Medulla oblongata (tissue), 1 donor: ENCODE data around the gene SPDEF.

ENCODE experiments used
- DNase-seq: peaks from one replicate; pipeline ENCODE4 v3.0.0-alpha.2; 2015; ENCODE audit errors: extremely low spot score

Gene SPDEF

GRCh38 chr6:34544776-34545471 is 11.2 kb downstream of the SPDEF start:
- DNase-seq, result no peak

GRCh38 chr6:34544052-34544604 is 12.0 kb downstream of the SPDEF start:
- no peak for DNase-seq

- no peak for DNase-seq
Measured at GRCh38 chr6:34543421-34543820, 12.7 kb downstream of the SPDEF start.

- no peak for DNase-seq
Measured at GRCh38 chr6:34540841-34541240, 15.3 kb downstream of the SPDEF start.

- DNase-seq, result no peak
Measured at GRCh38 chr6:34540222-34540621, 15.9 kb downstream of the SPDEF start.

- DNase-seq, result no peak
Measured at GRCh38 chr6:34539181-34539580, 16.9 kb downstream of the SPDEF start.

- no peak for DNase-seq
Measured at GRCh38 chr6:34538581-34538980, 17.5 kb downstream of the SPDEF start.

GRCh38 chr6:34537922-34538550 is 18.1 kb downstream of the SPDEF start:
- DNase-seq, result no peak

- DNase-seq, result no peak
Measured at GRCh38 chr6:34536959-34537848, 18.9 kb downstream of the SPDEF start.

GRCh38 chr6:34536251-34536958 is 19.7 kb downstream of the SPDEF start:
- no peak for DNase-seq

GRCh38 chr6:34535646-34536045 is 20.5 kb downstream of the SPDEF start:
- no peak for DNase-seq

- no peak for DNase-seq
Measured at GRCh38 chr6:34535199-34535598, 20.9 kb downstream of the SPDEF start.

- DNase-seq, result no peak
Measured at GRCh38 chr6:34534656-34535055, 21.5 kb downstream of the SPDEF start.

- DNase-seq, result no peak
Measured at GRCh38 chr6:34534146-34534545, 22.0 kb downstream of the SPDEF start.

- DNase-seq, result no peak
Measured at GRCh38 chr6:34532230-34532629, 23.9 kb downstream of the SPDEF start.

- DNase-seq, result peak; percentile 50
Measured at GRCh38 chr6:34531580-34532201, 24.4 kb downstream of the SPDEF start.

- no peak for DNase-seq
Measured at GRCh38 chr6:34530753-34531365, 25.3 kb downstream of the SPDEF start.

- DNase-seq, result peak; percentile 65
Measured at GRCh38 chr6:34529665-34530327, 26.3 kb downstream of the SPDEF start.

- DNase-seq, result no peak
Measured at GRCh38 chr6:34528996-34529664, 27.0 kb downstream of the SPDEF start.
